ENCODE data around the gene MTERF4.
A peak's percentile ranks its signal among the peaks of the same experiment; 100 is the strongest.

MTERF4 gene, protein sequence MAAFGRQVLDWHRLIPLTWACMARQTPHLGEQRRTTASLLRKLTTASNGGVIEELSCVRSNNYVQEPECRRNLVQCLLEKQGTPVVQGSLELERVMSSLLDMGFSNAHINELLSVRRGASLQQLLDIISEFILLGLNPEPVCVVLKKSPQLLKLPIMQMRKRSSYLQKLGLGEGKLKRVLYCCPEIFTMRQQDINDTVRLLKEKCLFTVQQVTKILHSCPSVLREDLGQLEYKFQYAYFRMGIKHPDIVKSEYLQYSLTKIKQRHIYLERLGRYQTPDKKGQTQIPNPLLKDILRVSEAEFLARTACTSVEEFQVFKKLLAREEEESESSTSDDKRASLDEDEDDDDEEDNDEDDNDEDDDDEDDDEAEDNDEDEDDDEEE

GRCh38 chr2:241102239-241102803 is at the start of gene MTERF4:
Gene MTERF4 (minus strand): TSS chr2:241102287. CDS start chr2:241102273, 14 bp downstream.
- peak within 1 kb of the TSS; percentile 84 for H3K27ac ChIP-seq
- DNase-seq (ENCODE audit: low spot score) = peak; percentile 85
- POLR2A ChIA-PET (ENCODE audit: low non-redundant PET) = no interaction called here
- no peak for TF ChIP-seq CTCF (conservative IDR thresholded peaks at IDR 0.05; ENCODE audit: low read depth)
- CTCF ChIA-PET = interaction anchor here (0.6 to 1.0 kb wide), 3 partner anchors 35 to 1077 kb away, joined by 3 to 9 read pairs (median 5); partner anchors contain the start of gene NDUFA10

GRCh38 chr2:241150660-241151530 is 48.8 kb upstream of the MTERF4 start:
- DNase-seq (ENCODE audit: low spot score) = no peak
- no peak for TF ChIP-seq CTCF (conservative IDR thresholded peaks at IDR 0.05; ENCODE audit: low read depth)
- CTCF ChIA-PET = interaction anchor here (0.6 kb wide), 1 partner anchor 1601 kb away, joined by 3 read pairs; no protein-coding TSS in a partner anchor
- peak overlapping the region; percentile 76 for H3K27ac ChIP-seq
- POLR2A ChIA-PET (ENCODE audit: low non-redundant PET) = no interaction called here

DNA sequence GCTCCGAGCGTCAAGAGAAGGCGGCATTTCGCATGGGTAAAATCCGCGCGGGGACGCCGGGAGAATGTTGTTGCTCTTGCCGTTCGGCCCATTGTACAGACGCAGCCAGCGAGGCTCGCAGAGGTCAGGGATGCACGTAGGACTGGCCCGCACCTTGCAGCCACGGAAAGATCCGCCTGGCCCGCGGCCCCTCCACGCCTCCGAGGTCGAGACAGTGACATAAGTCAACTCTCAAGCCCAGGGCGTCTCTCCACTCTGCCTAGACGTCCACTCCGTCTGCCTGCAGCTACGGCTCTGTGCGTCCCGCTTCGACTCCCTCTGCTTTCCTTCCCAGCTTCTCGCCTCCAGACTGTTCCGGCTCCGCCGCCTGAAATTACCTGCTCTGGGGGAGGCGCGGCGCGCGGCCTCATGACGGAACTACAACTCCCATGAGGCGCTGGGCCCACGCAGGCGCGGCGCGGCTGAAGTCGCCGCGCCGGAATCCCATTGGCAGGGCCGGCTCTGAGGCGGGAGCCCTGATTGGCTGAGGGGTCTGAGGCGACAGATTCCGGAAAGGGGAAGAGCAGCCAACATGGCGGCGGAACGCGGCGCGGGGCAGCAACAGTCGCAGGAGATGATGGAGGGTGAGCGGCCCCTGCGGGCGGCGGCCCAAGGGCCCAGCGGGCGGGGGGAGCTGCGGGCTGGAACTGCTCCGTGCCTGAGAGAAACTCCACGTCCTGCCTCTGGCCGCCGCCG is 48.0 kb upstream of the MTERF4 start, which contains the start of gene PPP1R7:
Gene PPP1R7 (plus strand): TSS at position 543 of the 735 bp plus-strand sequence. CDS start 29 bp downstream, at position 572.
- no peak for TF ChIP-seq CTCF (conservative IDR thresholded peaks at IDR 0.05; ENCODE audit: low read depth)

GRCh38 chr2:241149675-241149924 is 47.5 kb upstream of the MTERF4 start:
- ChIA-PET POLR2A (ENCODE audit: low non-redundant PET) (no interaction called here), CTCF (interaction anchor here (0.8 kb wide), 1 partner anchor 299 kb away, joined by 3 read pairs; no protein-coding TSS in a partner anchor)
- TF ChIP-seq CTCF (conservative IDR thresholded peaks at IDR 0.05; ENCODE audit: low read depth) = no peak
- no peak for DNase-seq (ENCODE audit: low spot score)
- H3K27ac ChIP-seq = peak overlapping the region; percentile 76

More for the DNA sequence above, 48.0 kb upstream of the MTERF4 start, which contains the start of gene PPP1R7:
- ChIA-PET POLR2A (ENCODE audit: low non-redundant PET) (no interaction called here), CTCF (interaction anchor here (0.6 to 0.8 kb wide), 2 partner anchors 299 to 1600 kb away, joined by 3 read pairs; no protein-coding TSS in a partner anchor)
- DNase-seq (ENCODE audit: low spot score) = peak; percentile 98
- peak within 1 kb of the TSS; percentile 76 for H3K27ac ChIP-seq

- ChIA-PET CTCF (interaction anchor here (0.5 to 0.8 kb wide), 2 partner anchors 48 to 298 kb away, joined by 3 read pairs; no protein-coding TSS in a partner anchor), POLR2A (ENCODE audit: low non-redundant PET) (no interaction called here)
- peak; percentile 95 for DNase-seq (ENCODE audit: low spot score)
- no peak for TF ChIP-seq CTCF (conservative IDR thresholded peaks at IDR 0.05; ENCODE audit: low read depth)
- peak within 1 kb of the TSS; percentile 76 for H3K27ac ChIP-seq
Measured at GRCh38 chr2:241148891-241149674, 47.0 kb upstream of the MTERF4 start, which contains the start of gene PASK. Gene PASK (minus strand): TSS chr2:241149472. CDS start chr2:241143032, 6,440 bp downstream.

All from RWPE1 (cell line).